A673 (cell line): ENCODE data around the gene USP20. TPM values are rescaled to one million over a fixed set of nuclear protein-coding genes. Genes with fewer than 3 reads are reported as not detected.

Experiments
- BruUV-seq: library from RNA; stranded (reverse); fragments of 400-500 nt; replicated peaks from 2 replicates; lab custom pipeline; 2021; lab: Mats Ljungman, UMichigan
- CTCF ChIA-PET: fragments of 300-600 bp; sonication (Branson Sonifier 250); formaldehyde crosslinking; loops from one replicate; lab custom pipeline; 2022; ENCODE audit warnings: antibody characterized with exemption; lab: Charles Lee
- POLR2A ChIA-PET: fragments of 300-600 bp; sonication (Branson Sonifier 250); formaldehyde crosslinking; loops from one replicate; lab custom pipeline; 2022; ENCODE audit warnings: antibody characterized with exemption; ENCODE audit not compliant: low non-redundant PET; lab: Charles Lee
- DNase-seq: peaks from one replicate; pipeline ENCODE4 v3.0.0-alpha.2; 2015; ENCODE audit warnings: low spot score
- H3K27ac ChIP-seq: fragments of 200-600 bp; sonication (generic); 2 replicates; pipeline ENCODE4 v1.5.1; 2016; ENCODE audit warnings: mixed run types, low read depth, mild to moderate bottlenecking, mixed read lengths, antibody characterized with exemption, low read length; ENCODE audit not compliant: poor library complexity, severe bottlenecking
- H3K27me3 ChIP-seq: fragments of 200-600 bp; sonication (generic); replicated peaks from 2 replicates; pipeline ENCODE4 v1.6.1; 2017; ENCODE audit warnings: mixed run types, low read depth, mild to moderate bottlenecking, mixed read lengths, antibody characterized with exemption, low read length; ENCODE audit not compliant: insufficient read depth, poor library complexity
- H3K36me3 ChIP-seq: fragments of 200-600 bp; sonication (generic); 2 replicates; pipeline ENCODE4 v1.6.1; 2016; ENCODE audit warnings: mixed run types, mild to moderate bottlenecking, mixed read lengths, antibody characterized with exemption, low read length; ENCODE audit not compliant: insufficient read depth, poor library complexity, severe bottlenecking
- H3K4me1 ChIP-seq: fragments of 200-600 bp; sonication (generic); 2 replicates; pipeline ENCODE4 v1.6.1; 2017; ENCODE audit warnings: mixed run types, mild to moderate bottlenecking, mixed read lengths, antibody characterized with exemption, low read length; ENCODE audit not compliant: insufficient read depth, poor library complexity, severe bottlenecking
- H3K4me3 ChIP-seq: fragments of 200-600 bp; sonication (generic); 2 replicates; pipeline ENCODE4 v1.5.1; 2016; ENCODE audit warnings: low read depth, mixed run types, mild to moderate bottlenecking, mixed read lengths, low read length; ENCODE audit not compliant: poor library complexity, severe bottlenecking
- H3K9me3 ChIP-seq: fragments of 200-600 bp; sonication (generic); 2 replicates; pipeline ENCODE4 v1.6.1; 2016; ENCODE audit warnings: mixed run types, low read depth, mild to moderate bottlenecking, mixed read lengths, antibody characterized with exemption, low read length; ENCODE audit not compliant: poor library complexity, severe bottlenecking
- CTCF ChIP-seq: fragments of 300-800, 200-600 bp; sonication (generic); conservative IDR thresholded peaks from 2 replicates; pipeline ENCODE4 v1.5.1; 2017; ENCODE audit warnings: low read depth, mild to moderate bottlenecking, antibody characterized with exemption, low read length, moderate library complexity, mixed read lengths
- EZH2 ChIP-seq: fragments of 200-600 bp; sonication (generic); IDR thresholded peaks from 2 replicates; pipeline ENCODE4 v1.6.1; 2017; ENCODE audit warnings: borderline replicate concordance, low read depth, mild to moderate bottlenecking, mixed read lengths, antibody characterized with exemption, low read length; ENCODE audit not compliant: poor library complexity, severe bottlenecking
- intact Hi-C: fragments of 100-400 bp; cut with micrococcal nuclease; formaldehyde crosslinking; loops from one replicate; pipeline ENCODE4 v1.10.0; 2022; ENCODE audit not compliant: unreplicated experiment
- total RNA-seq: library from RNA; stranded (reverse); gene quantifications from 2 replicates; pipeline ENCODE4 v1.2.3, GENCODE V29; 2021

The USP20 gene
- total RNA-seq, 1 experiment from 2014 or later = 17.1 TPM

GRCh38 chr9:129866394-129867135 is 31.3 kb downstream of the USP20 start:
- no peak for DNase-seq
- intact Hi-C loops = no loop called here
- no TSS peak for BruUV-seq
- no peak overlapping the region for H3K4me3 ChIP-seq
- ChIA-PET POLR2A (no interaction called here), CTCF (no interaction called here)
- peaks cover 13% of the 10 kb centered on the region for H3K4me1 ChIP-seq
- no peaks in the 10 kb centered on the region for H3K36me3 ChIP-seq
- H3K27me3 ChIP-seq = no peaks in the 10 kb centered on the region
- TF ChIP-seq EZH2 = no peak
- TF ChIP-seq CTCF = no peak
- no peaks in the 10 kb centered on the region for H3K9me3 ChIP-seq
- H3K27ac ChIP-seq = peak overlapping the region; percentile 23

GRCh38 chr9:129867136-129868022 is 32.1 kb downstream of the USP20 start:
- Histone ChIP-seq H3K4me1 (peaks cover 13% of the 10 kb centered on the region), H3K9me3 (no peaks in the 10 kb centered on the region), H3K27me3 (no peaks in the 10 kb centered on the region), H3K36me3 (no peaks in the 10 kb centered on the region), H3K4me3 (no peak overlapping the region), H3K27ac (peak overlapping the region; percentile 23)
- no peak for TF ChIP-seq EZH2
- 0 out of 2 replicates have a peak, but pooled peaks have one; percentile 31 for TF ChIP-seq CTCF
- no peak for DNase-seq
- ChIA-PET POLR2A (no interaction called here), CTCF (no interaction called here)
- BruUV-seq = no TSS peak
- intact Hi-C loops = no loop called here

- intact Hi-C loops = no loop called here
- TF ChIP-seq EZH2 = no peak
- TF ChIP-seq CTCF = no peak
- ChIA-PET CTCF (no interaction called here), POLR2A (no interaction called here)
- H3K36me3 ChIP-seq = no peaks in the 10 kb centered on the region
- no peaks in the 10 kb centered on the region for H3K9me3 ChIP-seq
- H3K27me3 ChIP-seq = no peaks in the 10 kb centered on the region
- H3K4me1 ChIP-seq = peaks cover 9% of the 10 kb centered on the region
- no peak for DNase-seq
- no peak overlapping the region for H3K4me3 ChIP-seq
- BruUV-seq = no TSS peak
- H3K27ac ChIP-seq = no peak overlapping the region
Observed at GRCh38 chr9:129868023-129868871, 33.0 kb downstream of the USP20 start.
